HG03159 (cell line): ENCODE measurements around the gene IGLL5.
A peak's percentile ranks its signal among the peaks of the same experiment; 100 is the strongest.

Experiments used
- ATAC-seq: cut with Tn5 transposase; IDR thresholded peaks from one replicate; pipeline ENCODE4 v1.9.1; 2021; ENCODE audit warnings: mild to moderate bottlenecking, moderate library complexity; ENCODE audit not compliant: unreplicated experiment

IGLL5 gene

GRCh38 chr22:22883090-22883727 lies 4.4 kb upstream of the IGLL5 start:
- ATAC-seq, result no peak

GRCh38 chr22:22884010-22884887 lies 3.4 kb upstream of the IGLL5 start:
- no peak for ATAC-seq

- peak; percentile 60 for ATAC-seq
These were observed 2.5 kb upstream of the IGLL5 start for GRCh38 chr22:22884888-22885840.

GRCh38 chr22:22886546-22886945 lies 1.1 kb upstream of the IGLL5 start:
- ATAC-seq, result no peak

- ATAC-seq, result no peak
These were observed 1.1 kb downstream of the IGLL5 start for GRCh38 chr22:22888571-22889353.

GRCh38 chr22:22890085-22890484 lies 2.5 kb downstream of the IGLL5 start:
- no peak for ATAC-seq

- no peak for ATAC-seq
These were observed 3.6 kb downstream of the IGLL5 start for GRCh38 chr22:22891139-22891621.

- no peak for ATAC-seq
These were observed 4.8 kb downstream of the IGLL5 start for GRCh38 chr22:22892096-22893052.

GRCh38 chr22:22893077-22893805 lies 5.6 kb downstream of the IGLL5 start:
- ATAC-seq, result no peak

- ATAC-seq, result no peak
These were observed 6.5 kb downstream of the IGLL5 start for GRCh38 chr22:22893891-22894739.

GRCh38 chr22:22894740-22895731 lies 7.4 kb downstream of the IGLL5 start:
- ATAC-seq, result no peak

GRCh38 chr22:22895776-22896445 lies 8.3 kb downstream of the IGLL5 start:
- no peak for ATAC-seq

GRCh38 chr22:22896601-22897000 lies 9.0 kb downstream of the IGLL5 start:
- ATAC-seq, result no peak

- no peak for ATAC-seq
These were observed 9.5 kb downstream of the IGLL5 start for GRCh38 chr22:22897091-22897490.

- no peak for ATAC-seq
These were observed 10.3 kb downstream of the IGLL5 start for GRCh38 chr22:22897947-22898346.
